ENCODE data around the gene RILP.

DNA sequence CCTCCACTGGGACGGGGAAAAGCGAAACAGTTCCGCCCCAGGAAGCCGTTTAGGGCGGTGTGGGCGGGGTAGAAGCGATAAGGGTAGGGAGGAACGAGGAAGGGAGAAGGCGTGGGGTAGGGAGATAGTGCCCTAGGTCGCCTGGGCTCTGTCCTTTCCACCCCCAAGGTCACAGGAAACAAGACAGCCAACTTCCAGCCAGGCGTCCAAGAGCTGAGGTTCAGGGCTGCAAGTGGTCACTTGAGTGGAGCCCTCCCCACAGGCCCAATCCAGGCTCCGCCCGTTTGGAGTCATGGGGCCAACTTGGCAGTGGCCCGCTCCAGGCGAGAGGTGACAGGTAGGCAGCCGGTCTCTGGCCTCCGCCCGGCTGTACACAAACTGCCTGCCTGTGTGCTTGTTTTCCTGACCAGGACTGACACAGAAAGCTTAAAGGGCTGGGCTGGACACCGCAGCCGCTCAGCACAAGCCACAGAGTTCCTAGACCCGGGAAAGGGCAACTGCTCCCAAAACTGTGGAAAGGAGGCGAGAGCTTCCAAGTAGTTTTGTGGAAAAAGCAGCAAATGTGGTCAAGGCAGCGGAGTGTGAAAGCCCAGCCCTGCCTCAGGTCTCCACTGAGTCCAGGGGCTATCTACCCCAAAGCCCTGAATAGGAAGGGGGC is at the start of gene RILP:
- TF ChIP-seq, protein P1, sequence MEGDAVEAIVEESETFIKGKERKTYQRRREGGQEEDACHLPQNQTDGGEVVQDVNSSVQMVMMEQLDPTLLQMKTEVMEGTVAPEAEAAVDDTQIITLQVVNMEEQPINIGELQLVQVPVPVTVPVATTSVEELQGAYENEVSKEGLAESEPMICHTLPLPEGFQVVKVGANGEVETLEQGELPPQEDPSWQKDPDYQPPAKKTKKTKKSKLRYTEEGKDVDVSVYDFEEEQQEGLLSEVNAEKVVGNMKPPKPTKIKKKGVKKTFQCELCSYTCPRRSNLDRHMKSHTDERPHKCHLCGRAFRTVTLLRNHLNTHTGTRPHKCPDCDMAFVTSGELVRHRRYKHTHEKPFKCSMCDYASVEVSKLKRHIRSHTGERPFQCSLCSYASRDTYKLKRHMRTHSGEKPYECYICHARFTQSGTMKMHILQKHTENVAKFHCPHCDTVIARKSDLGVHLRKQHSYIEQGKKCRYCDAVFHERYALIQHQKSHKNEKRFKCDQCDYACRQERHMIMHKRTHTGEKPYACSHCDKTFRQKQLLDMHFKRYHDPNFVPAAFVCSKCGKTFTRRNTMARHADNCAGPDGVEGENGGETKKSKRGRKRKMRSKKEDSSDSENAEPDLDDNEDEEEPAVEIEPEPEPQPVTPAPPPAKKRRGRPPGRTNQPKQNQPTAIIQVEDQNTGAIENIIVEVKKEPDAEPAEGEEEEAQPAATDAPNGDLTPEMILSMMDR (optimal IDR thresholded peaks at IDR 0.05 in 1 of 3, IDR thresholded peaks at IDR 0.05 in 1 of 3, conservative IDR thresholded peaks at IDR 0.05 in 1 of 3; ENCODE audit: extremely low read depth in 1 of 3, insufficient read depth in 2 of 3, low read length in 3 of 3), result no peak
- TF ChIP-seq EZH2 (IDR thresholded peaks at IDR 0.05; ENCODE audit: low read length), result no peak

Data from keratinocyte (primary cell).